NCI-H1092 treated with DMSO at 0.1 percent for 48 hours (cell line): ENCODE data around the gene ADAMTS4.

ENCODE experiments used
- DNase-seq: peaks from one replicate; lab custom pipeline; 2025; lab: John Stamatoyannopoulos, UW

The ADAMTS4 gene

GRCh38 chr1:161174911-161175310 is 23.9 kb downstream of the ADAMTS4 start:
- no peak for DNase-seq

GRCh38 chr1:161173711-161174110 is 25.1 kb downstream of the ADAMTS4 start:
- no peak for DNase-seq

DNA sequence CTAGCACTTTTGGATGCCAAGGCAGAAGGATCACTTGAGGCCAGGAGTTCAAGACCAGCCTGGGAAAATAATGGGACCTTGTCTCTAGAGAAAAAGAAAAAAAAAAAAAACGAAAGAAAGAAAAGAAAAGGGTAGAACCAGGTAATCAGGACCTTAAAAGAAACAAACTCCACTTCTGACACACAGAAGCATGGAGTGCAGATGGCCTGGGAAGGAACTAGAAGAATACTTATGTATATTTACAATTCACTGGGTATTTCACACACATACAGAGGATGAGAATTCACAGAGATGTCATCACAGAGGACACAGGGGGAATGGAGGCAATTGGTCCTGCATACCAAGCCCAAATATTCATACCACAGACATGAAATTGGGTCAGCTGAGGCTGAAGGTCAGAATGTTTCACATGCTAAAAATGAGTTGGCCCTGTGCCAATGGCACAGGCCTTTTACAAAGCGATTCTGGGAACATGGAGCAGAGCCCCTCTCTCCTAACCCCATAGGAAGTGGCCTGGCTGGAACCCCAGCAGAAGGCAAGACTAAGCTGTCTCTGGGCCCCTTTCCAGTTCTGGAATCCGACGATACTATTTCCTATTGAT is 26.0 kb downstream of the ADAMTS4 start:
- DNase-seq = no peak

DNA sequence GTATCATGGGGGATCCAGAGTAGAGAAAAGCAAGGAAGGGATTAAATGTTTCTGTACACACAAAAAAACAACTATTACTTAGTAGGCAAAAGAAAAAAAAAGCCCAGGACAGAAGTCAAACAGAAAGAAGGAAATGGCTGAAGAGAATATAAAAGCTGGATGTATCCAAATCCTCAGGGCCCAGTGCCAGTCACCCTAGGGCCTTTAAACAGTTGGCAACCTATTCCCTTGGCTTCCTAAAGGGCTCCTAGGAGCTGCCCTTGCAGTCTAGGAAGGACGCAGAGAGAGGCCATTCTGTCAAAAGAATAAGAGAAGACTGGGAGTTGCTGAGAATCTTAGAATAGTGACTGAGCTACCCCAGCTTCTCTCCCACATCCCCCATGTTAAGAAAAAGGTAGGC is 26.5 kb downstream of the ADAMTS4 start:
- DNase-seq = no peak

DNA sequence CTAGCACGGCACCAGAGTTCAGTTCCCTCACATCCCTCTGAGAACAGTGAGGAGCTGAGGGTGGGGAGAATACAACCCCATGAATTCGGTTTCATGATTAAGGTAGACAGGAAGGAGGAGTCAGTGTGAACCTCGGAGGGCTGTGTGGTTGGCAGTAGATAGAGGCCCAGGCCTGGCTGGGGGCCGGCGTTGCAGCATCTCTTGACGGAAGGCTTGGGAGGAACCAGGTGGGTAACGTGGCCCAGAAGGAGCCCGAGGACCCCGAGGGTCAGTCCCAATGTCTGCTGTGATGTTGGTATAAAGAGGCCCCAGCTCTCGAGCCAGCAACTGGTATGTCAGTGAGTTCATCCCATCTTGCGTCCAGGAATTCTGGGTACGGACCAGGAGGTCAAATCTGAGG is 27.2 kb downstream of the ADAMTS4 start:
- DNase-seq = no peak

GRCh38 chr1:161171191-161171590 is 27.7 kb downstream of the ADAMTS4 start:
- DNase-seq = no peak

GRCh38 chr1:161168906-161169305 is 29.9 kb downstream of the ADAMTS4 start:
- DNase-seq = no peak

DNA sequence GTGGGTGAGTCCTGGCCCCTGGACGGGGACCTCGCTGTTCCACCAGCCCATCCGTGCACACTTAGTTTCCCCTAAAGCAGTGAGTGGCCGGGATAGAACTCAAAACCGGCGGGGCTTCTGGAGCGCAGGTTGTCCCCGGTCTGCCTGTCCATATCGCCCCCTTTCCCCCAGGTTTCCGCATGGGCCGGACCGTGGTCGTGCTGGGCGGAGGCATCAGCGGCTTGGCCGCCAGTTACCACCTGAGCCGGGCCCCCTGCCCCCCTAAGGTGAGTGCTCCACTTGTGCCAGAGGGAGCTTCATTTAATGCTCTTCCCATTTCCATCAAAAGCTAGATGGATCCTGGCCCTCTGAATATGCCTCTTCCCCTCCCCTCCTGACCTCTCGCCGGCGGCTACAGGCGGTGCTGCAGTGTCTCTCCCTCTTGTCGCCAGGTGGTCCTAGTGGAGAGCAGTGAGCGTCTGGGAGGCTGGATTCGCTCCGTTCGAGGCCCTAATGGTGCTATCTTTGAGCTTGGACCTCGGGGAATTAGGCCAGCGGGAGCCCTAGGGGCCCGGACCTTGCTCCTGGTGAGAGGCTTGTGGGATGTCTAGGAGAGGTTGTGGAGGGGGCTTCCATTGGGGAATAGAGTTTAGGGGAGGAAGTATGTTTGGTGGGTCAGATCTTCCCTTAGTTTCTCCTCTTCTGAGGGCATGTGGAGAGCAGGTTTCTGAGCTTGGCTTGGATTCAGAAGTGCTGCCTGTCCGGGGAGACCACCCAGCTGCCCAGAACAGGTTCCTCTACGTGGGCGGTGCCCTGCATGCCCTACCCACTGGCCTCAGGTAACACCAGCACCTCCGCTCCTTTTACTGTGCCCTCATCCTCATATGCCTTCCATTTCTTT is 31.9 kb downstream of the ADAMTS4 start:
- peak; percentile 52 for DNase-seq

DNA sequence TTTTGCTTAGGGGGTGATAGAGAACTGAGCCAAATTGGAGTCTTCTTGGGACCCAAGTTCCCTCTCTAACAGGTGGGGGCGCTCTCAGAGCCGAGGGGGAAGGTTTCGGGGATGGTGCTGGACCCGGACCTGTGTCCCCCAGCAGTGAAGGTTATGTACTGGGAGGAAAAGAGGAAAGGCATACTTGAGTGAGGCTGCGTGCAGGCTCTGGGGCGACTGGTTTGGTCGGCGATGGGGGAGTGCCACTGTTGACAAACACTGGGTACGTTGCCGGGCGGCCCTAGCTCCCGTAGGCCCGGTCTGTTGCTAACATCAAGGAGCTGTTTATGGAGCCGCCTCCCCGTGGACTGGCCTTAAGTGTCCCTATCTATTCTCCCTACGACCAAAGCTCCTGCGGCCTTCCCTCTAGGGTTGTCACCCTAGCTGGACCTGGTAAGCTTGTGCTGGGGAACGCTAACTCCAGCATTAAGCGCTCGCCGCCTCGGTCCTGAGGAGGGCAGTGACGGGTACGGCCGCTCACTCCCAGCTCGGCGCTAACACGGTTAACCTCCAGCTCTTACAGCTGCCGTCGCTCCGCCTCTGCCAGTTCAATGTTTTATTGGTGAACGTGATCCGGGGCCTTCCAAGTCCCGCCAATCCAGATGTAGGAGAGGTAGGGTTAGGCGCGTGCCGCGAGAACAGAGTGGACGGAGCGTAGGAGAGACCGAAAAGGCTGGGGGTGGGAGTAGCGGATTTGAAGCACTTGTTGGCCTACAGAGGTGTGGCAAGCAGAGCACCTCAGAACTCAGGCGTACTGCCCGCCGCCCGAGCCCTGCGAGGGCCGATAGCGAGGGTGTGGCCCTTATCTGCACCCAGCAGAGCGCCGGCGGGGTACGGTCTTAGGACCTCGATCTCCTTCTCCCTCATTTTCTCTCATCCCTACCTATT is 32.8 kb downstream of the ADAMTS4 start, which contains the start of gene PPOX:
TSS of gene PPOX (plus strand) at position 685 of the 927 bp plus-strand sequence. CDS start 422 bp downstream, outside the sequence.
- peak; percentile 99 for DNase-seq

DNA sequence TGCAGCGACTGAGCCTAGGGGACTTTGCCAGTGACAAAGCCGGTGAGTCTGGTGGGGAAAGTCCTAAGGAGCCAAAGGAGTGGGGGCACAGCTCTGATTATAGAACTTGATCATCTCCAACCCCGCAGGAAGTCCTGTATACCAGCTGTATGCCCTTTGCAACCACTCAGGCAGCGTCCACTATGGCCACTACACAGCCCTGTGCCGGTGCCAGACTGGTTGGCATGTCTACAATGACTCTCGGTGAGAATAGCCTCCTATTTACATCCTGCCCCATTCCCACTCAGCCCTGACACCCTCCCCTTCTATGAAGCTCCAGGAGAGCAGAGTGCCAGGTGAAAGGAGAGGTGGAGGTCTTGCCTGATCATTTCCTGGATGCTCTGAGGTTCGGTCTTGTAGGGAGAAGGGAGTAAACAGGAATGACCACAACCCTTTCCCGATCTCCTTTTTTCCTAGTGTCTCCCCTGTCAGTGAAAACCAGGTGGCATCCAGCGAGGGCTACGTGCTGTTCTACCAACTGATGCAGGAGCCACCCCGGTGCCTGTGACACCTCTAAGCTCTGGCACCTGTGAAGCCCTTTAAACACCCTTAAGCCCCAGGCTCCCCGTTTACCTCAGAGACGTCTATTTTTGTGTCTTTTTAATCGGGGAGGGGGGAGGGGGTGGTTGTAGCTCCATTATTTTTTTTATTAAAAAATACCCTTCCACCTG is 33.8 kb downstream of the ADAMTS4 start:
- DNase-seq = no peak

DNA sequence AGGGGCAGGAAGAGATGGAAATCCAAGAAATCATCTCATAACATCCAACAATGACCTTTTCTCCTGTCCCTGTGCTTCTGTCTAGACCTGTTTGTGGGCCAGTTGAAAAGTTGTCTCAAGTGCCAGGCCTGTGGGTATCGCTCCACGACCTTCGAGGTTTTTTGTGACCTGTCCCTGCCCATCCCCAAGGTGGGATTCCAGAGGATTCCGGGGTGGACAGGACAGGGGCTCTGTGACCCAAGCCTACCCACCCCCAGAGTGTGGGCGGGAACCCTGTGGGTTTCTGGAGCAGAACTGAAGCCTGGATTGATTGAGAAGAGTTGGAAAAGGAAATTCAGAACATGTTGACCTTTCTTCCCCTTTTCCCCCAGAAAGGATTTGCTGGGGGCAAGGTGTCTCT is 35.1 kb downstream of the ADAMTS4 start:
- DNase-seq = no peak

DNA sequence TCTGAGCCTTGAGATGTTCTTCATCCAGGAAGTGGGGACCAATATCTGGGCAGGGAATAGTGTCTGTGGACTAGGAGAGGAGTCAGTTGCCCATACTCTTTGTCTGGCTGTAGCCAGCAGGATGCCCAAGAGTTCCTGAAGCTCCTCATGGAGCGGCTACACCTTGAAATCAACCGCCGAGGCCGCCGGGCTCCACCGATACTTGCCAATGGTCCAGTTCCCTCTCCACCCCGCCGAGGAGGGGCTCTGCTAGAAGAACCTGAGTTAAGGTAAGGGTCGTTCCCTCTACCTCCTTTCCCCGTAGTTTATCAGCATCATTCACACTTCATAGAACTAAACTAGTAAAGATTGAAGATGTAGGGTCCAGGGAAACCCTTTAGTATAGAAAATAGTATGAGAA is 36.0 kb downstream of the ADAMTS4 start:
- no peak for DNase-seq

DNA sequence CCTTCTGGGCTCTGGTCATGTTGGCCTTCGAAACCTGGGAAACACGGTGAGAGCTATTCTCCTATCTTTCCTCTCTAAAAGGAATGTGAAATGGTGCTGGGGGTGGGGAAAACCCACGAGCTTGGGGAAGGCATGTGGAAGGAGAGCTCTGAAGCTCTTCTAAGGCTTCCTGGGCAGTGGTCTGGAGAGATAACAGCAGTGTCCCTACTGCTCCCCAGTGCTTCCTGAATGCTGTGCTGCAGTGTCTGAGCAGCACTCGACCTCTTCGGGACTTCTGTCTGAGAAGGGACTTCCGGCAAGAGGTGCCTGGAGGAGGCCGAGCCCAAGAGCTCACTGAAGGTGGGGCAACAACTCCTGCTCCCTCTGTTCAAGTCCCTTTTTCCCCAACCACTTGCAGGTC is 36.8 kb downstream of the ADAMTS4 start:
- DNase-seq = no peak

DNA sequence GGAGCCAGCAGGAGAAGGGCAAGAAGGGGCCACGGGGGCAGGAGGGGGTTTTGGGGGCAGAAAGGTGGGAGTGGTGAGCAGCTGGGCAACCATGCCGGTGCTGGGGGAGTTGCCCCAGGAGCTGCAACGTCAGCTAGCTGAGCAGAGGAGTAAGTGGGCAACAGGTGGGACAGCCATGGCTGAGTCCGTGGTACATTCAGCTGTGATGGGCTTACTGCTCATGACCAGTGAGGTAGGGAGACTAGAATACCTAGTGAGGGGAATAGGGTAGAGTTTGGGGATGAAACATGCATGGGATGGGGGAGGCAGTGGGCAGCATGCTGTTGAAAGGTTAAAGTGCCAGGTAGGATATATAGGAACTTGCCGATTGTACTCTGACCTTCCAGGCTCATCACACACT is 37.2 kb downstream of the ADAMTS4 start:
- DNase-seq = no peak

DNA sequence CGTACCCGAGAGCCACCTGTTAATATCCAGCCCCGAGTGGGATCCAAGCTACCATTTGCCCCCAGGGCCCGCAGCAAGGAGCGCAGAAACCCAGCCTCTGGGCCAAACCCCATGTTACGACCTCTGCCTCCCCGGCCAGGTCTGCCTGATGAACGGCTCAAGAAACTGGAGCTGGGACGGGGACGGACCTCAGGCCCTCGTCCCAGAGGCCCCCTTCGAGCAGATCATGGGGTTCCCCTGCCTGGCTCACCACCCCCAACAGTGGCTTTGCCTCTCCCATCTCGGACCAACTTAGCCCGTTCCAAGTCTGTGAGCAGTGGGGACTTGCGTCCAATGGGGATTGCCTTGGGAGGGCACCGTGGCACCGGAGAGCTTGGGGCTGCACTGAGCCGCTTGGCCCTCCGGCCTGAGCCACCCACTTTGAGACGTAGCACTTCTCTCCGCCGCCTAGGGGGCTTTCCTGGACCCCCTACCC is 38.1 kb downstream of the ADAMTS4 start:
- DNase-seq = no peak

- no peak for DNase-seq
Measured at GRCh38 chr1:161159913-161160243, 39.0 kb downstream of the ADAMTS4 start.

DNA sequence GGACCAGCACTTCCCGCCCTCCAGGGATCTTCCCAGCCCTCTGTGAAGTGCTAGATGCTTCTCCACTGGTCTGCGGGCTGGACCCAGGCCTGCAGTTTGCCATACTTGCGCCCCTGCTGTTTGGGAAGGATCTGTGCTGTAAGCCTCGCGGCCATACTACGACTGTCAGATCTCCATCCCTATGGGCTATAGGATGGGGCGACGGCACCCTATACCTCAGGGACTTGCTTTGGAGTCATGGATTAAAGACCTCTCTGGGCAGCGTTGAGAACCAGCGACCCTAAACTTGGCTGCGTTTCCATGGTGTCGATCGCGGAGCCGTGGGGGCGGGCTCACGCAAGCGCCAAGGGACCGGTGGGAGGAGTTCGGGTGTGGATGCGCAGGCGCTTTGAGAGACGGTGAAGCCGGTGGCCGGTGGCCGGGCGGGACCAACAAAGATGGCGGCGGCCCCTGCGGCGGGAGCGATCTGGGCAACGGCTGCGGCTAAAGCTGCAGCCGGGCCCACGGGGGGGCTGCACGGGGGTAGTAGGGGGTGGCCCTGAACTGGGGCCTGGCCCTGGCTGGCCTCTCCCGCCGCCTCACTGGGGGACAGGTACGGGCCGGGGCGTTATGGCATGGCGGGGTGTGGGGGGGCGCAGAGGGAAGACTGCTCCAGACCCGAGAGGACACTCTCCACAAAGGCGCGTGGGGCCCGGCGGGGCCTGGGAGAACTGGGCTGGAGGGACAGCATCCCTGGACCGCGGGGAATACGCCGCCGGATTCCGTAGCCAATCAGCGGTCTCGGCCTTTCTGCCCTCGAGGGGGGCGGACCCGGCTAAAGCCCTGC is 39.6 kb downstream of the ADAMTS4 start, which contains the start of gene USP21:
TSS of gene USP21 (plus strand) at position 414 of the 826 bp plus-strand sequence. CDS start 1,141 bp downstream, outside the sequence.
- DNase-seq = peak; percentile 96

DNA sequence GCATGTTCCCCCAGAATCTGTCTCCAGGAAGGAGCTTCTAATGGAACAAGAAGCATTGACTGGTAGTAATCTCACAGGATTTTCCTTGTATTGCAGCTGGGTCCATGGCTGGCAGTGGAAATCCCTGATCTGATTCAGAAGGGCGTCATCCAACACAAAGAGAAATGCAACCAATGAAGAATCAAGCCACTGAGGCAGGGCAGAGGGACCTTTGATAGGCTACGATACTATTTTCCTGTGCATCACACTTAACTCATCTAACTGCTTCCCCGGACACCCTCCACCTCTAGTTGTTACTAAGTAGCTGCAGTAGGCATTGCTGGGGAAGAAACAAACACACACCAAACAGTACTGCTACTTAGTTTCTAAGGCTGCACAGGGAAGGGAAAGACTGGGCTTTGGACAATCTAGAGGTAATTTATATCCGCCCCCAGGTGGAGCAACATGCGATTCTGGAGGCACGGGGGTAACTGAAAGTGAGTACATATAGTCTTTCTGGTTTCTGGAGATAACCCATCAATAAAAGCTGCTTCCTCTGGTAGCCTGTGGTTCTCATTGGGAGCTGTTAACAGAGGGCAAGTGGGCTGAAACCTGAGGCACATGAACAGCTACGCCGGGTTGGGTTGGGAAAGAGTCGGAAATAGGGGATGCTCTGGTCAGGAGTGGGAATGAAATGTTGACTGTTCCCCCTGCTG is 40.4 kb downstream of the ADAMTS4 start:
- DNase-seq = no peak

DNA sequence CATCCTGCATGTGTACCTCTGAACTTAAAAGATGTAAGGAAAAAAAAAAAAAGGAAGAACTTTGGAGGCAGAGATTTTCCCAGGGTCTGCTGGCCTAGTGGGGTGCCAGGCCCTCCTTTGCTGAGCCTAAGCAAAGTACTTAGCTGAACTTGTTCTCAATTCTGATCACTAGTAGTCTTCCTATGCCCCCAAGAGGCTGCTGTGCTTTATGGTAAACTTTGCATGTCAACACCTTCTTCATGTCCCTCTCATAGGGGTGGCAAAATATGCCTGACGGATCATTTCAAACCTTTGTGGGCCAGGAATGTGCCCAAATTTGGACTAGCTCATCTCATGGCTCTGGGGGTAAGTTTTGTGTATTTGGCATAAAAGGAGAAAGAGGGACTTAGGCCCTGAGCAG is 41.0 kb downstream of the ADAMTS4 start:
- no peak for DNase-seq
